ENCODE data around the gene UBE3B. TPM values are rescaled to one million over a fixed set of nuclear protein-coding genes. Genes with fewer than 3 reads are reported as not detected.

UBE3B gene
- total RNA-seq, 6 experiments from 2014 or later = 41.3 to 43.6 (median 43.1) TPM

- H3K4me3 Mint-ChIP-seq = no peak overlapping the region
- no peak overlapping the region for H3K27ac Mint-ChIP-seq
- H3K27me3 Mint-ChIP-seq (ENCODE audit: insufficient read depth) = no peaks in the 10 kb centered on the region; the same call in 1 of the 2 replicates
- TF ChIP-seq CTCF (IDR thresholded peaks at IDR 0.05) = no peak
- H3K4me1 Mint-ChIP-seq (ENCODE audit: low read depth) = peaks cover 13% of the 10 kb centered on the region
- no peak for DNase-seq
- peaks cover 30% of the 10 kb centered on the region for H3K36me3 Mint-ChIP-seq (ENCODE audit: low read depth)
- no peaks in the 10 kb centered on the region for H3K9me3 Mint-ChIP-seq
These were observed 47.2 kb downstream of the UBE3B start for GRCh38 chr12:109524466-109525278.

GRCh38 chr12:109525279-109525585, 47.8 kb downstream of the UBE3B start:
- peaks cover 27% of the 10 kb centered on the region for H3K36me3 Mint-ChIP-seq (ENCODE audit: low read depth)
- H3K4me1 Mint-ChIP-seq (ENCODE audit: low read depth) = peaks cover 8% of the 10 kb centered on the region
- H3K27me3 Mint-ChIP-seq (ENCODE audit: insufficient read depth) = no peaks in the 10 kb centered on the region; the same call in 1 of the 2 replicates
- TF ChIP-seq CTCF (IDR thresholded peaks at IDR 0.05) = no peak
- H3K9me3 Mint-ChIP-seq = no peaks in the 10 kb centered on the region
- no peak overlapping the region for H3K4me3 Mint-ChIP-seq
- no peak overlapping the region for H3K27ac Mint-ChIP-seq
- DNase-seq = no peak

- no peaks in the 10 kb centered on the region for H3K4me1 Mint-ChIP-seq (ENCODE audit: low read depth)
- H3K27me3 Mint-ChIP-seq (ENCODE audit: insufficient read depth) = peaks cover 1% of the 10 kb centered on the region
- no peak overlapping the region for H3K4me3 Mint-ChIP-seq
- TF ChIP-seq CTCF (IDR thresholded peaks at IDR 0.05) = no peak
- peaks cover 15% of the 10 kb centered on the region; the same call in 1 of the 2 replicates for H3K36me3 Mint-ChIP-seq (ENCODE audit: low read depth)
- no peak for DNase-seq
- H3K9me3 Mint-ChIP-seq = no peaks in the 10 kb centered on the region
- no peak overlapping the region for H3K27ac Mint-ChIP-seq
These were observed 50.2 kb downstream of the UBE3B start for GRCh38 chr12:109527489-109528123.

DNA sequence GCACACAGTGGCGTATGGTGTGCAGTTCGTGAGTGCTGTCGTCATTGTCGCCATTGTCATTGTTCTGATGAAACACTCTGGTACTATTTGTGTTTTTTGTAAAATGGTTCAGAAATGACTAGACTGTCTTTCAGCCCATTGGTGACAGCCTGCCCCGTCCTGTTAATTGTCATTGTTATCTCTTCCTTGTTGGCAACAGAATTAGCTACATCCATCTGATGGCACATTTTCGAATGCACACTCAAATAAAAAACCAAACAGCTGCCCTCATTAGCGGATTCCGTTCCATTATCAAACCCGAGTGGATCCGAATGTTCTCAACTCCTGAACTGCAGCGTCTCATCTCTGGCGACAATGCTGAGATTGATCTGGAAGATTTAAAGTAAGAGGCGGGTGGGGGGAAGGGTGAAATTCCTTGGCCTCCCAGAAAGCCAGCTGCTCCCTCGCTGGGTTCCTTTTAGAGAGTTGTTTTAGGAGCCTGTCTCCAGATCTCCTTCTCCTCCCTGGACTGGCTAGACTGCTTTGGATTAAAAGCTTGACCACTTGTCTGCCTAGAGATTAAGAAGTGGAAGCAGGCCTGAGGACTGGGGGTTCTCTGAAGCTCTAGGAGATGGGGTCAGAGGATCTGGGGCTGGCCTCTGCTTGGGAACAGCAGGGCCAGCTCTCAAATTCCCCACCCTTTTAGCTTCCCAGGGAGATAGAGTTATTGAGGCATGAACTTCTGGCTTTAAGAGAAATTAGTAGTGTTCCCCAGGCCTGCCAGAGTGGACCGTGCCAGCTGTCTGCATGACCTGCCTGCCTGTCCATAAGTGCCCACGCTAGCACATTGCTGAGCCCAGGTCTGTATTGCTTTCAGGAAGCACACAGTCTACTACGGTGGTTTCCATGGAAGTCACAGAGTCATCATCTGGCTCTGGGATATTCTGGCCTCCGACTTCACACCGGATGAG, 52.5 kb downstream of the UBE3B start:
- Mint-ChIP-seq H3K4me1 (ENCODE audit: low read depth) (no peaks in the 10 kb centered on the region), H3K27me3 (ENCODE audit: insufficient read depth) (peaks cover 1% of the 10 kb centered on the region)
- no peak for TF ChIP-seq CTCF (IDR thresholded peaks at IDR 0.05)

GRCh38 chr12:109531411-109531810, 54.0 kb downstream of the UBE3B start:
- DNase-seq = no peak
- H3K9me3 Mint-ChIP-seq = no peaks in the 10 kb centered on the region
- H3K4me1 Mint-ChIP-seq (ENCODE audit: low read depth) = no peaks in the 10 kb centered on the region
- no peak for TF ChIP-seq CTCF (IDR thresholded peaks at IDR 0.05)
- no peak overlapping the region for H3K27ac Mint-ChIP-seq
- H3K36me3 Mint-ChIP-seq (ENCODE audit: low read depth) = peaks cover 5% of the 10 kb centered on the region; the same call in 1 of the 2 replicates
- peaks cover 1% of the 10 kb centered on the region for H3K27me3 Mint-ChIP-seq (ENCODE audit: insufficient read depth)
- no peak overlapping the region for H3K4me3 Mint-ChIP-seq

More for the DNA sequence above, 52.5 kb downstream of the UBE3B start:
- no peak overlapping the region for H3K27ac Mint-ChIP-seq
- H3K4me3 Mint-ChIP-seq = no peak overlapping the region
- H3K9me3 Mint-ChIP-seq = no peaks in the 10 kb centered on the region
- H3K36me3 Mint-ChIP-seq (ENCODE audit: low read depth) = peaks cover 10% of the 10 kb centered on the region; the same call in 1 of the 2 replicates
- no peak for DNase-seq

Measured in HFFc6 (cell line).